ENCODE results near the gene SLIT1.

DNA sequence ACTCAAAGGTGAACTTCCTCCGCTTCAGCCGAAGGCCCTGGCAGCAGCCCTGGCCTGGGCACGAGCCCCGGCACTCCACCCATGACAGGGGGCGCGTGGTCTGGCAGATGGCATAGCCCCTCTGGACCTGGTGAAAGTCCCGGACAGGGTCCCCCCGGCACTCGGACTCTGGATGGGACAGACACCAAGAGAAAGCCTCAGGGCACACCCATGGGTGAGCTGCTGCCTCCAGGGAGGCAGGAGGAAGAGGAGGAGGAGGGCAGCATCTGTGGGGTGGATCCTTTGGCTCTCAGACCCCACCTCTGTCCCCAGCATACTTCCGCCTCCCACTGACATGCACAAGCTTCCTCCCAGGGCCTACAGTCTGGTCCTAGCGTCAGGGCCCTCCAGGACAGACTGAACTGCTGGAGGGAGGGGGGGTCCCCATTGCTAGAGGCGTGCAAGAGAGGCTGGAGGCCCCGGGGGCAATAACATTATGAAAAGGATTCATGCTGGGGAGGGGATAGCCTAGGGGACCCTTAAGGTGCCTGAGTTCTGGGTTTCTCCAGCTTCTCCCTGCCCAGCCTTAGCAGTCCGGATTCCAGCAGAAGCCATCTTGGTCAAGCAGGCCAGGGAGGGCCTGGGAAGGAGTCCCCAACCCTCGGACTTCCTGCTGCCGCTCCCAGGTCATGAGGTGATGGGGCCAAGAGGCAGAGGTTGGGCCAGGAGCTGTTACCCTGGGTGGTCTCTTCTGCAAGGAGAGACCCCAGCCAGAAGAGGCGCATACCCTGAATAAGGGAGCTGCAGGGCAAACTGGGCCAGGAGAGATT is 184.4 kb downstream of the SLIT1 start:
- TF ChIP-seq EZH2 (IDR thresholded peaks at IDR 0.05; ENCODE audit: low read depth, low read length, severe bottlenecking) (no peak), POLR2AphosphoS5 (IDR thresholded peaks at IDR 0.05; ENCODE audit: low read depth, low read length) (no peak), NRF1 (IDR thresholded peaks at IDR 0.05; ENCODE audit: low read depth, low read length) (no peak), POLR2A (IDR thresholded peaks at IDR 0.05; ENCODE audit: control extremely low read depth in 1 of 2, low read depth in 2 of 2, low read length in 2 of 2) (no peak), CBX8 (IDR thresholded peaks at IDR 0.05; ENCODE audit: borderline replicate concordance, low read depth, low read length) (no peak), GABPA (IDR thresholded peaks at IDR 0.05; ENCODE audit: borderline replicate concordance, insufficient read depth, low read length) (no peak)
- TF ChIP-seq, protein P1, sequence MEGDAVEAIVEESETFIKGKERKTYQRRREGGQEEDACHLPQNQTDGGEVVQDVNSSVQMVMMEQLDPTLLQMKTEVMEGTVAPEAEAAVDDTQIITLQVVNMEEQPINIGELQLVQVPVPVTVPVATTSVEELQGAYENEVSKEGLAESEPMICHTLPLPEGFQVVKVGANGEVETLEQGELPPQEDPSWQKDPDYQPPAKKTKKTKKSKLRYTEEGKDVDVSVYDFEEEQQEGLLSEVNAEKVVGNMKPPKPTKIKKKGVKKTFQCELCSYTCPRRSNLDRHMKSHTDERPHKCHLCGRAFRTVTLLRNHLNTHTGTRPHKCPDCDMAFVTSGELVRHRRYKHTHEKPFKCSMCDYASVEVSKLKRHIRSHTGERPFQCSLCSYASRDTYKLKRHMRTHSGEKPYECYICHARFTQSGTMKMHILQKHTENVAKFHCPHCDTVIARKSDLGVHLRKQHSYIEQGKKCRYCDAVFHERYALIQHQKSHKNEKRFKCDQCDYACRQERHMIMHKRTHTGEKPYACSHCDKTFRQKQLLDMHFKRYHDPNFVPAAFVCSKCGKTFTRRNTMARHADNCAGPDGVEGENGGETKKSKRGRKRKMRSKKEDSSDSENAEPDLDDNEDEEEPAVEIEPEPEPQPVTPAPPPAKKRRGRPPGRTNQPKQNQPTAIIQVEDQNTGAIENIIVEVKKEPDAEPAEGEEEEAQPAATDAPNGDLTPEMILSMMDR (IDR thresholded peaks at IDR 0.05; ENCODE audit: control extremely low read depth in 1 of 3, insufficient read depth in 1 of 3, low read depth in 1 of 3, low read length in 3 of 3), result no peak
- TF ChIP-seq, protein P2, sequence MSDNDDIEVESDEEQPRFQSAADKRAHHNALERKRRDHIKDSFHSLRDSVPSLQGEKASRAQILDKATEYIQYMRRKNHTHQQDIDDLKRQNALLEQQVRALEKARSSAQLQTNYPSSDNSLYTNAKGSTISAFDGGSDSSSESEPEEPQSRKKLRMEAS (IDR thresholded peaks at IDR 0.05), result no peak
- TF ChIP-seq, protein P3, sequence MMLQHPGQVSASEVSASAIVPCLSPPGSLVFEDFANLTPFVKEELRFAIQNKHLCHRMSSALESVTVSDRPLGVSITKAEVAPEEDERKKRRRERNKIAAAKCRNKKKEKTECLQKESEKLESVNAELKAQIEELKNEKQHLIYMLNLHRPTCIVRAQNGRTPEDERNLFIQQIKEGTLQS (IDR thresholded peaks at IDR 0.05; ENCODE audit: insufficient read depth, low read depth, low read length), result no peak

All from H1 (cell line).